ENCODE results near the gene PANX2.

- no peak for TF ChIP-seq EZH2 (IDR thresholded peaks at IDR 0.05)
- no peak for TF ChIP-seq POLR2AphosphoS5 (IDR thresholded peaks at IDR 0.05; ENCODE audit: borderline replicate concordance, low read depth, low read length)
Measured at GRCh38 chr22:50151571-50152537, 18.7 kb upstream of the PANX2 start.

Measured in SK-N-MC (cell line).